ENCODE data around the gene TANK. TPM values are rescaled to one million over a fixed set of nuclear protein-coding genes. Genes with fewer than 3 reads are reported as not detected.
A peak's percentile ranks its signal among the peaks of the same experiment; 100 is the strongest.

TANK gene
- total and polyA plus RNA-seq, 2 donors (not counting 3 experiments of a cell fraction or from before 2014, with no cell fraction given): 33.3 to 83.2 TPM

GRCh38 chr2:161134547-161135518 lies 25.4 kb upstream of the TANK start:
- H3K36me3 ChIP-seq (ENCODE audit: control insufficient read depth in 2 of 2, extremely low read depth in 1 of 2, insufficient read depth in 2 of 2, low read length in 2 of 2): no peaks in the 10 kb centered on the region
- H2AFZ ChIP-seq (ENCODE audit: low read depth, low read length): peak overlapping the region; percentile 31
- peaks cover 55% of the 10 kb centered on the region for H3K4me1 ChIP-seq (ENCODE audit: control insufficient read depth, extremely low read depth, insufficient read depth, low read length)
- FAIRE-seq: peak; percentile 91
- peak overlapping the region; percentile 83 for H3K9ac ChIP-seq (replicated peaks; ENCODE audit: extremely low read depth, insufficient read depth, low read length)
- H3K27me3 ChIP-seq (ENCODE audit: control insufficient read depth in 2 of 2, insufficient read depth in 2 of 2, low read length in 2 of 2): no peaks in the 10 kb centered on the region
- ChIA-PET CTCF (interaction anchor here (0.7 to 4.6 kb wide), 9 partner anchors 12 to 131 kb away, joined by 3 to 37 read pairs (median 5); no protein-coding TSS in a partner anchor), POLR2A (interaction anchor here (0.6 kb wide), 1 partner anchor 480 kb away, joined by 3 read pairs; no protein-coding TSS in a partner anchor)
- TF ChIP-seq JUN (IDR thresholded peaks at IDR 0.05; ENCODE audit: borderline replicate concordance, insufficient read depth, insufficient read length, low read depth): peak; percentile 66
- peak; percentile 22 for TF ChIP-seq FOS (IDR thresholded peaks at IDR 0.05; ENCODE audit: borderline replicate concordance, insufficient read depth, low read length)
- TF ChIP-seq POLR2AphosphoS5 (IDR thresholded peaks at IDR 0.05; ENCODE audit: insufficient read depth, low read depth, low read length): peak; percentile 76
- no peak for TF ChIP-seq MYC (IDR thresholded peaks at IDR 0.05; ENCODE audit: low read depth, low read length)
- TF ChIP-seq POLR2A (IDR thresholded peaks at IDR 0.05; ENCODE audit: low read depth, low read length): peak; percentile 8
- no peaks in the 10 kb centered on the region for H3K9me3 ChIP-seq (replicated peaks; ENCODE audit: control insufficient read depth, insufficient read depth, low read length)
- H3K4me3 ChIP-seq (replicated peaks in 1 of 3; ENCODE audit: insufficient read depth in 1 of 3, low read depth in 1 of 3, low read length in 3 of 3): peak overlapping the region in 1 of 3 experiments; percentile 48
- no peaks in the 10 kb centered on the region for H3K9me1 ChIP-seq (replicated peaks; ENCODE audit: control insufficient read depth, extremely low read depth, insufficient read depth, low read length)
- no peaks in the 10 kb centered on the region for H3K79me2 ChIP-seq (ENCODE audit: control insufficient read depth, insufficient read depth, low read length)
- dilution Hi-C loops (cut with MboI; ENCODE audit: extremely low pct_ligation_motif_present, low sequenced_read_pairs) (no loop called here), intact Hi-C loops (cut with micrococcal nuclease) (loop anchor here (1.0 kb wide), 3 partner anchors 12 to 58 kb away; partner anchors contain the start of gene TANK)
- H4K20me1 ChIP-seq (replicated peaks; ENCODE audit: control insufficient read depth, extremely low read depth, insufficient read depth, low read length): no peaks in the 10 kb centered on the region
- no TSS peak for BruUV-seq (replicated peaks)
- peak overlapping the region; percentile 97 for H3K4me2 ChIP-seq (ENCODE audit: insufficient read depth, low read length)
- peak; percentile 89 for DNase-seq (ENCODE audit: low read depth, low spot score)
- H3K27ac ChIP-seq (ENCODE audit: insufficient read depth, low read depth, low read length): peak overlapping the region; percentile 88
